GM21367 (cell line): ENCODE results near the gene SMARCA1.

Experiments
- ATAC-seq: cut with Tn5 transposase; IDR thresholded peaks from one replicate; pipeline ENCODE4 v1.9.1; 2021; ENCODE audit not compliant: unreplicated experiment

SMARCA1 gene

GRCh38 chrX:129529685-129530281, 6.5 kb upstream of the SMARCA1 start:
- no peak for ATAC-seq

- ATAC-seq = no peak
Measured at GRCh38 chrX:129525896-129526295, 2.6 kb upstream of the SMARCA1 start.

- ATAC-seq = no peak
Measured at GRCh38 chrX:129525162-129525561, 1.9 kb upstream of the SMARCA1 start.

GRCh38 chrX:129524250-129524850, 1.1 kb upstream of the SMARCA1 start:
- no peak for ATAC-seq

GRCh38 chrX:129522184-129523078, 859 bp downstream of the SMARCA1 start:
- ATAC-seq = no peak

- ATAC-seq = no peak
Measured at GRCh38 chrX:129520151-129520550, 3.1 kb downstream of the SMARCA1 start.

GRCh38 chrX:129516402-129516801, 6.9 kb downstream of the SMARCA1 start:
- no peak for ATAC-seq

- ATAC-seq = no peak
Measured at GRCh38 chrX:129512409-129512808, 10.9 kb downstream of the SMARCA1 start.

- ATAC-seq = no peak
Measured at GRCh38 chrX:129511689-129512088, 11.6 kb downstream of the SMARCA1 start.

GRCh38 chrX:129510331-129510730, 13.0 kb downstream of the SMARCA1 start:
- ATAC-seq = no peak

- ATAC-seq = no peak
Measured at GRCh38 chrX:129497146-129497843, 26.0 kb downstream of the SMARCA1 start.

GRCh38 chrX:129496625-129497024, 26.7 kb downstream of the SMARCA1 start:
- no peak for ATAC-seq

GRCh38 chrX:129495900-129496299, 27.4 kb downstream of the SMARCA1 start:
- no peak for ATAC-seq

- no peak for ATAC-seq
Measured at GRCh38 chrX:129494887-129495286, 28.4 kb downstream of the SMARCA1 start.

- no peak for ATAC-seq
Measured at GRCh38 chrX:129493643-129494042, 29.6 kb downstream of the SMARCA1 start.

GRCh38 chrX:129490330-129490729, 33.0 kb downstream of the SMARCA1 start:
- no peak for ATAC-seq

GRCh38 chrX:129488359-129488758, 34.9 kb downstream of the SMARCA1 start:
- no peak for ATAC-seq

GRCh38 chrX:129480889-129481288, 42.4 kb downstream of the SMARCA1 start:
- ATAC-seq = no peak

GRCh38 chrX:129478516-129478915, 44.8 kb downstream of the SMARCA1 start:
- ATAC-seq = no peak

- ATAC-seq = no peak
Measured at GRCh38 chrX:129472116-129472515, 51.2 kb downstream of the SMARCA1 start.

- ATAC-seq = no peak
Measured at GRCh38 chrX:129462707-129463106, 60.6 kb downstream of the SMARCA1 start.
